Cardiac fibroblast (primary cell): ENCODE results near the gene NUPR1.
"Not testable (repeated sequence)": the region's sequence is repeated elsewhere in the genome, so short reads cannot be mapped to it uniquely, and the experiment has no call there.

Experiments
- DNase-seq, 2 donors: peaks; one replicate each; pipeline versions ENCODE4 v3.0.0 to v3.0.0-alpha.2; 2010; ENCODE audit warnings: low read depth in 2 of 2
- H3K4me3 ChIP-seq, 2 donors: replicated peaks in 1 of 2; 1 replicate in 1 of 2; 2 replicates in 1 of 2; pipeline ENCODE4 v1.5.1; 2011; ENCODE audit warnings: low read depth in 2 of 2, low read length in 2 of 2, mild to moderate bottlenecking in 2 of 2, moderate library complexity in 1 of 2
- TF ChIP-seq, protein P1 (sequence below): IDR thresholded peaks from one replicate; pipeline ENCODE4 v1.5.1; 2011; ENCODE audit warnings: low read depth, mild to moderate bottlenecking, low read length, inconsistent platforms

NUPR1 gene

DNA sequence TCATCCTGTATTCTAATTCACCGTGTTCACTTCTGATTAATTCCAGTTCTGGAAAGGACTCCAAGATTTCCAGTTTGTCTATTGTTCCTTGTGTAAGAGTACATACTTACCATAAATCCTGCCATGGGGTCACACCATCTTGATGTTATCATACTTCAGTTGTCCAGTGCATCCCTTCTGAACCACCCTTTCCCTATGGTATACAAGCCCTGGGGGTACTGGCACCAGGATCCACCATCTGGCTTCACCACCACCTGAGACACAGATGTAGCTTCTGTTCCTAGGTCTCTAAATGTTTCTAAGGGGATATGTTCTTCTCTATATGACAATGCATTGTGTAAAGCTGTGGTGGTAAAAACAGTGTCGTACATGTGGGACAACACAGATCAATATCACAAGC is 36.2 kb upstream of the NUPR1 start:
- no peak for DNase-seq
- TF ChIP-seq, protein P1, sequence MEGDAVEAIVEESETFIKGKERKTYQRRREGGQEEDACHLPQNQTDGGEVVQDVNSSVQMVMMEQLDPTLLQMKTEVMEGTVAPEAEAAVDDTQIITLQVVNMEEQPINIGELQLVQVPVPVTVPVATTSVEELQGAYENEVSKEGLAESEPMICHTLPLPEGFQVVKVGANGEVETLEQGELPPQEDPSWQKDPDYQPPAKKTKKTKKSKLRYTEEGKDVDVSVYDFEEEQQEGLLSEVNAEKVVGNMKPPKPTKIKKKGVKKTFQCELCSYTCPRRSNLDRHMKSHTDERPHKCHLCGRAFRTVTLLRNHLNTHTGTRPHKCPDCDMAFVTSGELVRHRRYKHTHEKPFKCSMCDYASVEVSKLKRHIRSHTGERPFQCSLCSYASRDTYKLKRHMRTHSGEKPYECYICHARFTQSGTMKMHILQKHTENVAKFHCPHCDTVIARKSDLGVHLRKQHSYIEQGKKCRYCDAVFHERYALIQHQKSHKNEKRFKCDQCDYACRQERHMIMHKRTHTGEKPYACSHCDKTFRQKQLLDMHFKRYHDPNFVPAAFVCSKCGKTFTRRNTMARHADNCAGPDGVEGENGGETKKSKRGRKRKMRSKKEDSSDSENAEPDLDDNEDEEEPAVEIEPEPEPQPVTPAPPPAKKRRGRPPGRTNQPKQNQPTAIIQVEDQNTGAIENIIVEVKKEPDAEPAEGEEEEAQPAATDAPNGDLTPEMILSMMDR = no peak
- H3K4me3 ChIP-seq = no peak overlapping the region

DNA sequence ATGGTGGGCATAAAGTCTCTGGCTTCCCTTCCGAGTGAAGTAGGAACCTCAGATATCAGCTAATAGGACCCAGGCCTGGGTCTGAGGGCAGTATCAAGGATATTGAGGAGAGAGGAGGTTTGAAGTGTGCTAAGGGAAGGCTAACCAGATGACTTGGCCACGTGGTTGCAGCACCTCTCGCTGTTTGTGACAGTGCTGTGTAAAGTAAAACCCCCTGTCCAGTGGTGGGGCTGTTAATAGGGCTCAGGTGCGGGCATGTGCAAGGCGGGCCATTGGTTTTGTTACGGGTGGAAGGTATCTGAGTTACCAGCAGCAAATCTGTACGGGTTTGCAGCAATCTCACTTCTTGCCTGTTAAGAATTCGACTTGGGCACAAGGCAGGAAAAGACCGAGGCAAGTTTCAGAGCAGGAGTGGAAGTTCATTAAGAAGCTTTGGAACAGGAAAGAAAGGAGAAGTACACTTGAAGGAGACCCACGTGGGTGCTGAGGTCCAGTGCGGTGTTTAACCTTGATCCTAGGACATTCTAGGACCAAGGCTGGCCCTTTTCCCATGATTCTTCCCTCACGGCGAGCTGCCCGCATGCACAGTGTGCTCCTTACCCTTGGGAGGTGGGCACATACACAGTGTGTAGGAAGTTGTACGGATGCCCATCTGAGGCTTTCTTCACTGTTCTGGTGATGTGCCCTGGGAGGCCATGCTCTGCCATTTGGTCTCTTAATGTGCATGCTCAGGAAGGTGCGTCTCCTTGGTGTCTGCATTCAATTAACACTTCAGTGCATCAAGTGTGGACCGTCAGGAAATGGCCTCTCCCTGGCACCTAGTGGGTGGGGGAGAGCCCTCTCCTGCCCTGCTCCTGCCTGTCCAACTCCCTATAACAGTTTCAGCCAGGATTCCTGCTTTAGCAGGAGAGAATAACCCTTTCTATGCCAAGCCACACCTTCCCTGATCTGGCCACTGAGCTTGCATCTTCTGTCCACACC is 35.3 kb upstream of the NUPR1 start:
- no peak overlapping the region for H3K4me3 ChIP-seq
- DNase-seq = no peak
- TF ChIP-seq, protein P1 = no peak

DNA sequence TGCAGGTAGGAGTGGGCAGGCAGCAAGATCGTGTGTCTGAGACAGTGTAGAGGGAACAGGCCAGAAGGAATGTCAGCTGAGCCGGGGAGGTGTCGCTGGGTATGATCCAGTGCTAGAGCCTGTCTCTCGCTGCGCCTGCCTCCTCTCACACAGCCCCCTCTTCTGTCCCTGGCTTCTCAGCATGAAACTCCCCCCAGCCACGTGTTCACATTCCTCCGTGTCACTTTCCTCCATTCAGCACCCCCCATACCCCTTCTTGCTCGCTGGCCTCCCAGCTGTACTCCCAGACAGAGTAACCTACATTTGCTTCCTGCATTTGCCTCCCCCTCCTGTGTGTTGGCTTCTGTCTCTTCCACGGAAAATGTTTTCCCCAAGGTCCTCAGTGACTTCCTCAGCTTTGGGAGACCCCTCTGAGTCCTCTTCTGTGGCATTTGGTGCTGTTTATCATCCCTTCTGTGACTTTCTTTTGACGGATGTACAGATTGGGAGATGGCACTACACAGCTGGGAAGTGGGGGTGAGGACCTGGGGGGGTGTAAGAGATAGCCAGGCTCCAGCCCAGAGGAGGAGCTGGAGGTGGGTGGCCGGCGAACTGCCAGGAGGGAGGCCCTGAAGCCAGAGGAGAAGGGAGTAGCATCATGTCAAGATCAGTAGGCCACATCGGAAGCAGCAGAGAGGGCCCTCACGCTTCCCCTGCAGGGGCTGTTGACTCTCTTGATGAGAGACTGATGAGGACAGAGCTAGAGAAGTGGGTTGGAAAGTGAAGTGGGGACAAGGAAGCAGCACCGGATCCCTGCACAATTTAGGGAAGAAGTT is 34.1 kb upstream of the NUPR1 start:
- peak in 1 of 2 donors; percentile 39 for DNase-seq
- TF ChIP-seq, protein P1 = no peak
- H3K4me3 ChIP-seq = no peak overlapping the region

DNA sequence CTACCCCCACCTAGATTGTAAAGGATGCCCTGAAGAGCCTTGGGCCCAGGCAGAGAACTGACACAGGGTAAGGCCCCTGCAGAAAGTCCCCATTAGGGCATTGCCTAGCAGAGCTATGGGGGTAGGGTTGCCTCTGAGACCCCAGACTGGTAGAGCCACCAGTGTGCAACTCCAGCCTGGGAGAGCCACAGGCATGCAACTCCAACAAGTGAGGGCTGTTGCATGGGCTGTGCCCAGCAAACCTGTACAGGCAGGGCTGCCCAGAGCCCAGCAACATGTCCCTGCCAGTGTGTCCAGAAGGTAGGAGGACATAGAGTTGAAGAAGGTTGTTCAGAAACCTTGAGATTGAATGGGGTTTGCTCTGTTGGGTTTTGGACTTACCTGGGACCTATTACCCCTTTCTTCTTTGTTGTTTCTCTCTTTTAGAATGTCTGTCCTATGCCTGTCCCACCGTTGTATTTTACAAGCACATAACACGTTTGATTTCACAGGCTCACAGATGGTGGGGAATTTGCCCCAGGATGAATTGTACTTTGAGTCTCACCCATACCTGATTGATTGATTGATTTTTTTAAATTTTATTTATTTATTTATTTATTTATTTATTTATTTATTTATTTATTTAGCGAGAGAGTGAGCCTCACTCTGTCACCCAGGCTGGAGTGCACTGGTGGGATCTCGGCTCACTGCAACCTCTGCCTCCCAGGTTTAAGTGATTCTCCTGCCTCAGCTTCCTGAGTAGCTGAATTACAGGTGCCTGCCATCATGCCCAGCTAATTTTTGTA is 31.4 kb upstream of the NUPR1 start:
- TF ChIP-seq, protein P1 = no peak
- DNase-seq = no peak
- no peak overlapping the region for H3K4me3 ChIP-seq

DNA sequence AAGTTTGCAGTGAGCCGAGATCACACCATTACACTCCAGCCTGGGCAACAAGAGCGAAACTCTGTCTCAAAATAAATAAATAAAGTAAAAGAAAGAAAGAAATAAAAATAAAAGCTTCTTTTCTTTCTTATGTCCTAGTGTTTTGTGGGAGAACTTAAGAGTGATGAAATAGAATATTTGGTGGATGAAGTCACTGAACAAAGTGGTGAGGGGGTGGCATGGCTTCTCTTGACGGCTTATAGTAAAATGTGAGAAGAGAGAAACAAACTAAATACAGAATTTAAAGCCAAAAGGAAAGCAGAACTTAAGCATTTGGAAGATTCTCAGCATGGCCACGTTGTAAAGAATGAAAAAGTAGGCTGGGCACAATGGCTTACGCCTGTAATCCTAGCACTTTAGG is 30.2 kb upstream of the NUPR1 start:
- peak; percentile 44 to 61 for DNase-seq
- H3K4me3 ChIP-seq = no peak overlapping the region
- TF ChIP-seq, protein P1 = no peak

DNA sequence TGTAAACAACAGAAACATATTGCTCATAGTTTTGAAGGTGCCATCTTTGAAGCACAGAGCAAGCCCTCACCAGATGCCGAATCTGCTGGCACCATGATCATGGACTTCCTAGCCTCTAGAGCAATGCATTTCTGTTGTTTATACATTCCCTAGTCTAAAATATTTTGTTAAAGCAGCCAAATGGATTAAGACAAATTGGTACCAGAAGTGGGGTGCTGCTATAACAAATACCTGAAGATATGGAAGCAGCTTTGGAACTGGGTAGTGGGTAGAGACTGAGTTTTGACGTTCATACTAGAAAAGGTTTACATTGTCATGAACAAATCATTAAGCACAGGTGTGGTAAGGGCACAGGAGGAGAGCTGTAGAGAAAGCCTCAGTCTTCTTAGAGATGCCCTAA is 28.5 kb upstream of the NUPR1 start:
- DNase-seq = no peak
- H3K4me3 ChIP-seq = no peak overlapping the region
- TF ChIP-seq, protein P1 = no peak

DNA sequence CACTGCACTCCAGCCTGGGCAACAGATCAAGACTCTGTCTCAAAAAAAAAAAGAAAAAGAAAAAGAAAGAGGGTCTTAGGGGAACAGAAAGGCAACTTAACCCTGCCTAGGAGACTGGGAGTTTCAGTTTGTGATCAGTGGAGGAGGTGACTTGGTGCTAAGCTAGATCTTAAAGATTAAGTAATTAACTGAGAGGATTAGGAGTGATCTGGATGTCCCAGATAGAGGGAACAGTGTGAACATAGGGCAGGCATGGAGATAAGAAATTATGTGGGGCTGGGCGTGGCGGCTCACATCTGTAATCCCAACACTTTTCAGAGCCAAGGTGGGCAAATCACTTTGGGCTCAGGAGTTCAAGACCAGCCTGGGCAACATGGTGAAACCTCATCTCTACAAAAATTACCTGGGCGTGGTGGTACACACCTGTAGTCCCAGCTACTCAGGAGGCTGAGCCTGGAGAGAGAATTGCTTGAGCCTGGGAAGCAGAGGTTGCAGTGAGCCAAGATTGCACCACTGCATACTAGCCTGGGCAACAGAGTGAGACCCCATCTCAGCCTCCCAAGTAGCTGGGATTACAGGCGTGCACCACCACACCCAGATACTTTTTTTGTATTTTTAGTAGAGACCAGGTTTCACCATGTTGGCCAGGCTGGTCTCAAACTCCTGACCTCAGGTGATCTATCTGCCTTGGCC is 27.6 kb upstream of the NUPR1 start:
- not testable (repeated sequence) for H3K4me3 ChIP-seq, DNase-seq
